ENCODE measurements around the gene NT5DC4.

Gene NT5DC4

GRCh38 chr2:112726487-112727190 lies 5.8 kb downstream of the NT5DC4 start:
- Histone ChIP-seq H3K79me2 (ENCODE audit: insufficient read depth, low read length) (no peaks in the 10 kb centered on the region), H3K4me1 (ENCODE audit: insufficient read depth, low read length, severe bottlenecking) (peaks cover 4% of the 10 kb centered on the region), H3K9ac (ENCODE audit: low read length) (no peak overlapping the region), H3K27ac (ENCODE audit: low read depth, low read length, poor library complexity, severe bottlenecking) (no peak overlapping the region), H3K4me2 (ENCODE audit: low read length) (no peak overlapping the region), H3K9me2 (ENCODE audit: low read depth, low read length) (no peaks in the 10 kb centered on the region), H3K9me3 (ENCODE audit: low read length) (no peaks in the 10 kb centered on the region), H3K4me3 (ENCODE audit: low read depth, low read length, poor library complexity, severe bottlenecking) (no peak overlapping the region), H2AFZ (ENCODE audit: low read length) (no peak overlapping the region), H3K27me3 (ENCODE audit: insufficient read depth, low read length) (no peaks in the 10 kb centered on the region), H3K36me3 (ENCODE audit: insufficient read depth, low read length) (no peaks in the 10 kb centered on the region), H3F3A (ENCODE audit: insufficient read depth, low read length) (no peaks in the 10 kb centered on the region), H4K20me1 (ENCODE audit: insufficient read depth, low read length) (no peaks in the 10 kb centered on the region)
- TF ChIP-seq CTCF (IDR thresholded peaks at IDR 0.05; ENCODE audit: low read length) (peak; percentile 92), EZH2 (IDR thresholded peaks at IDR 0.05; ENCODE audit: borderline replicate concordance, low read length) (no peak)

- H3K9me2 ChIP-seq (ENCODE audit: low read depth, low read length) = no peaks in the 10 kb centered on the region
- H3K9ac ChIP-seq (ENCODE audit: low read length) = no peak overlapping the region
- TF ChIP-seq EZH2 (IDR thresholded peaks at IDR 0.05; ENCODE audit: borderline replicate concordance, low read length) (no peak), CTCF (IDR thresholded peaks at IDR 0.05; ENCODE audit: low read length) (no peak)
- no peak overlapping the region for H2AFZ ChIP-seq (ENCODE audit: low read length)
- no peak overlapping the region for H3K4me2 ChIP-seq (ENCODE audit: low read length)
- no peak overlapping the region for H3K4me3 ChIP-seq (ENCODE audit: low read depth, low read length, poor library complexity, severe bottlenecking)
- H3K36me3 ChIP-seq (ENCODE audit: insufficient read depth, low read length) = no peaks in the 10 kb centered on the region
- H3K9me3 ChIP-seq (ENCODE audit: low read length) = no peaks in the 10 kb centered on the region
- no peaks in the 10 kb centered on the region for H3K27me3 ChIP-seq (ENCODE audit: insufficient read depth, low read length)
- no peaks in the 10 kb centered on the region for H3K79me2 ChIP-seq (ENCODE audit: insufficient read depth, low read length)
- H3K27ac ChIP-seq (ENCODE audit: low read depth, low read length, poor library complexity, severe bottlenecking) = no peak overlapping the region
- no peaks in the 10 kb centered on the region for H3F3A ChIP-seq (ENCODE audit: insufficient read depth, low read length)
- H3K4me1 ChIP-seq (ENCODE audit: insufficient read depth, low read length, severe bottlenecking) = peaks cover 4% of the 10 kb centered on the region
- H4K20me1 ChIP-seq (ENCODE audit: insufficient read depth, low read length) = no peaks in the 10 kb centered on the region
Observed at GRCh38 chr2:112727276-112728028, 6.6 kb downstream of the NT5DC4 start.

- Histone ChIP-seq H3K4me2 (ENCODE audit: low read length) (no peak overlapping the region), H3K4me3 (ENCODE audit: low read depth, low read length, poor library complexity, severe bottlenecking) (no peak overlapping the region), H2AFZ (ENCODE audit: low read length) (no peak overlapping the region), H4K20me1 (ENCODE audit: insufficient read depth, low read length) (no peaks in the 10 kb centered on the region), H3K36me3 (ENCODE audit: insufficient read depth, low read length) (no peaks in the 10 kb centered on the region), H3K27ac (ENCODE audit: low read depth, low read length, poor library complexity, severe bottlenecking) (no peak overlapping the region), H3K4me1 (ENCODE audit: insufficient read depth, low read length, severe bottlenecking) (peaks cover 4% of the 10 kb centered on the region), H3F3A (ENCODE audit: insufficient read depth, low read length) (no peaks in the 10 kb centered on the region), H3K9ac (ENCODE audit: low read length) (no peak overlapping the region), H3K79me2 (ENCODE audit: insufficient read depth, low read length) (no peaks in the 10 kb centered on the region), H3K9me3 (ENCODE audit: low read length) (no peaks in the 10 kb centered on the region), H3K27me3 (ENCODE audit: insufficient read depth, low read length) (no peaks in the 10 kb centered on the region), H3K9me2 (ENCODE audit: low read depth, low read length) (no peaks in the 10 kb centered on the region)
- TF ChIP-seq CTCF (IDR thresholded peaks at IDR 0.05; ENCODE audit: low read length) (no peak), EZH2 (IDR thresholded peaks at IDR 0.05; ENCODE audit: borderline replicate concordance, low read length) (no peak)
Observed at GRCh38 chr2:112728029-112728362, 7.2 kb downstream of the NT5DC4 start.

All from OCI-LY1 (cell line).